Keratinocyte (primary cell): ENCODE data around the gene AJAP1.

Source experiments
- EZH2 ChIP-seq: IDR thresholded peaks from one replicate; pipeline ENCODE4 v1.6.1; 2012; ENCODE audit warnings: inconsistent platforms, mild to moderate bottlenecking, low read length, moderate library complexity
- TF ChIP-seq, protein P1 (sequence below), 3 experiments: IDR thresholded peaks in 1 of 3; conservative IDR thresholded peaks in 1 of 3; optimal IDR thresholded peaks in 1 of 3; 2 replicates in 2 of 3; 3 replicates in 1 of 3; pipeline versions ENCODE3 to v1.5.1; 2011; ENCODE audit warnings: low read length in 3 of 3, mild to moderate bottlenecking in 3 of 3, moderate library complexity in 2 of 3, control low read depth in 1 of 3, inconsistent platforms in 1 of 3; ENCODE audit not compliant: insufficient read depth in 2 of 3; ENCODE audit errors: extremely low read depth in 1 of 3

DNA sequence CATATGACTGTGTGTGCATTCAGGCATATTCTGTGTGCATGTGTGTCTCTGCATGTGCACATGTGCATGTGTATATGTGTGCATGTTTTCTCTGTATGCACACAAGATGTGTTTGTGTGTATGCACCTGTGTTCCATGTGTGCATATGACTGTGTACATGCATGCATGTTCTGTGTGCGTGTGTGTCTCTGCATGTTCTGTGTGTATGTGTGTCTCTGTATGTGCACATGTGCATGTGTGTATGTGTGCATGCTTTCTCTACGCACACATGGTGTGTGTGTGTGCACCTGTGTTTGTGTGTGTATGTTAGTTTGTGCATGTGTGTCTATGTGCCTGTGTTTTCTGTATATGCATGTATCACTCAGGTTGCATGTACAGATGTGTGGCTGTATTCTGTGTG, 42.3 kb downstream of the AJAP1 start:
- TF ChIP-seq EZH2, result no peak
- TF ChIP-seq, protein P1, sequence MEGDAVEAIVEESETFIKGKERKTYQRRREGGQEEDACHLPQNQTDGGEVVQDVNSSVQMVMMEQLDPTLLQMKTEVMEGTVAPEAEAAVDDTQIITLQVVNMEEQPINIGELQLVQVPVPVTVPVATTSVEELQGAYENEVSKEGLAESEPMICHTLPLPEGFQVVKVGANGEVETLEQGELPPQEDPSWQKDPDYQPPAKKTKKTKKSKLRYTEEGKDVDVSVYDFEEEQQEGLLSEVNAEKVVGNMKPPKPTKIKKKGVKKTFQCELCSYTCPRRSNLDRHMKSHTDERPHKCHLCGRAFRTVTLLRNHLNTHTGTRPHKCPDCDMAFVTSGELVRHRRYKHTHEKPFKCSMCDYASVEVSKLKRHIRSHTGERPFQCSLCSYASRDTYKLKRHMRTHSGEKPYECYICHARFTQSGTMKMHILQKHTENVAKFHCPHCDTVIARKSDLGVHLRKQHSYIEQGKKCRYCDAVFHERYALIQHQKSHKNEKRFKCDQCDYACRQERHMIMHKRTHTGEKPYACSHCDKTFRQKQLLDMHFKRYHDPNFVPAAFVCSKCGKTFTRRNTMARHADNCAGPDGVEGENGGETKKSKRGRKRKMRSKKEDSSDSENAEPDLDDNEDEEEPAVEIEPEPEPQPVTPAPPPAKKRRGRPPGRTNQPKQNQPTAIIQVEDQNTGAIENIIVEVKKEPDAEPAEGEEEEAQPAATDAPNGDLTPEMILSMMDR (optimal IDR thresholded peaks at IDR 0.05 in 1 of 3, IDR thresholded peaks at IDR 0.05 in 1 of 3, conservative IDR thresholded peaks at IDR 0.05 in 1 of 3; ENCODE audit: extremely low read depth in 1 of 3, insufficient read depth in 2 of 3, low read length in 3 of 3), result no peak
